ENCODE measurements around the gene FAXDC2. TPM values are rescaled to one million over a fixed set of nuclear protein-coding genes. Genes with fewer than 3 reads are reported as not detected.

Gene FAXDC2
- total and polyA plus RNA-seq, 10 of the 15 experiments (the other 5 are each of a cell fraction or from before 2014, with no cell fraction given): 0.13 to 1.8 (median 0.35) TPM

DNA sequence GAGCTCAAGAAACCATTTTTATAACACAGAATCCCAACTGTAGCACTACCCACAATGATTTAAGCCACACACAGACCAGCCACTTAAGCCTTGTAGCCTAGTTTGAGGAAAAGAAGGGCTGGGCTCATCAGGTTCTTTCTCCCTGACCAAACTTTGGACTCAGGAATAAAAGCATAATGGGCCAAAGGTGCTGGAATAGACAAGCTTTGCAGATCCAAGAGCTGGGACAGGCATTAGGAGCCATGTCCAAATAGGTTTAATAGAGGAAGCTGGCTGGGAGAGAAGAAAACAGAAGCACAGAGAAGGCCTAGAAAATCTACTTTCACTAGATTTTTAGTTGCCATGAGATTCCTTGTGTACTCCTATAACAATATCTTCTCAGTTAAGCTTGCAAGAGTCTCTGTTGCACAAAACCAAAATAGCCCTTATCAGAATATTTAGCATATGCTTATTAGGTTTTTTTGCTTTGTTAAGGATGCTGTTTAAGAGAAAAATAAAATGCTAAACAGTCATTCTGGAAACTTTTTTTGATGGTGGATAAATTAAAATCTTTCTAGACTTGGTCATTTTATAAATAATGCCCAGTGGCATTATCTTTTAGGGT lies 46.3 kb upstream of the FAXDC2 start:
- Histone ChIP-seq H3K4me2 (ENCODE audit: control insufficient read depth, insufficient read depth) (no peak overlapping the region), H3K4me3 (no peak overlapping the region), H3K36me3 (ENCODE audit: control insufficient read depth in 2 of 2, insufficient read depth in 2 of 2, low read length in 1 of 2) (peaks cover 10 to 20% of the 10 kb centered on the region in 2 experiments), H3K27me3 (replicated peaks in 1 of 2; ENCODE audit: control insufficient read depth in 2 of 2, insufficient read depth in 2 of 2, low read length in 1 of 2) (no peaks in the 10 kb centered on the region), H3K79me2 (ENCODE audit: control insufficient read depth, insufficient read depth, low read length) (no peaks in the 10 kb centered on the region), H4K20me1 (ENCODE audit: control insufficient read depth, insufficient read depth) (no peaks in the 10 kb centered on the region), H2AFZ (ENCODE audit: control insufficient read depth, low read depth, low read length) (no peak overlapping the region), H3K9me3 (replicated peaks; ENCODE audit: control insufficient read depth, insufficient read depth, low read length) (no peaks in the 10 kb centered on the region), H3K27ac (ENCODE audit: control insufficient read depth, insufficient read depth) (no peak overlapping the region), H3K9ac (ENCODE audit: control insufficient read depth, insufficient read depth, low read length) (no peak overlapping the region), H3K4me1 (ENCODE audit: control insufficient read depth, insufficient read depth, low read length) (no peaks in the 10 kb centered on the region)
- ATAC-seq: no peak
- intact Hi-C loops (cut with micrococcal nuclease; ENCODE audit: unreplicated experiment) (no loop called here), in situ Hi-C loops (cut with MboI) (no loop called here)
- FAIRE-seq: no peak
- DNase-seq (ENCODE audit: low read depth, low spot score): no peak
- RAD21 ChIA-PET (ENCODE audit: unreplicated experiment): no interaction called here
- TF ChIP-seq ZNF274 (IDR thresholded peaks at IDR 0.05; ENCODE audit: insufficient read depth, insufficient read length) (no peak), ZNF24 (IDR thresholded peaks at IDR 0.05) (no peak)
- POLR2A ChIA-PET: no interaction called here
- CTCF ChIA-PET: interaction anchor here (0.7 to 1.0 kb wide), 3 partner anchors 15 to 249 kb away, joined by 3 to 5 read pairs (median 3); no protein-coding TSS in a partner anchor
- no TSS peak for BruUV-seq (replicated peaks)
- SMC1A ChIA-PET (ENCODE audit: uncharacterized antibody, unreplicated experiment): interaction anchor here (0.5 to 1.2 kb wide), 2 partner anchors 11 to 162 kb away, joined by 3 to 5 read pairs; no protein-coding TSS in a partner anchor

DNA sequence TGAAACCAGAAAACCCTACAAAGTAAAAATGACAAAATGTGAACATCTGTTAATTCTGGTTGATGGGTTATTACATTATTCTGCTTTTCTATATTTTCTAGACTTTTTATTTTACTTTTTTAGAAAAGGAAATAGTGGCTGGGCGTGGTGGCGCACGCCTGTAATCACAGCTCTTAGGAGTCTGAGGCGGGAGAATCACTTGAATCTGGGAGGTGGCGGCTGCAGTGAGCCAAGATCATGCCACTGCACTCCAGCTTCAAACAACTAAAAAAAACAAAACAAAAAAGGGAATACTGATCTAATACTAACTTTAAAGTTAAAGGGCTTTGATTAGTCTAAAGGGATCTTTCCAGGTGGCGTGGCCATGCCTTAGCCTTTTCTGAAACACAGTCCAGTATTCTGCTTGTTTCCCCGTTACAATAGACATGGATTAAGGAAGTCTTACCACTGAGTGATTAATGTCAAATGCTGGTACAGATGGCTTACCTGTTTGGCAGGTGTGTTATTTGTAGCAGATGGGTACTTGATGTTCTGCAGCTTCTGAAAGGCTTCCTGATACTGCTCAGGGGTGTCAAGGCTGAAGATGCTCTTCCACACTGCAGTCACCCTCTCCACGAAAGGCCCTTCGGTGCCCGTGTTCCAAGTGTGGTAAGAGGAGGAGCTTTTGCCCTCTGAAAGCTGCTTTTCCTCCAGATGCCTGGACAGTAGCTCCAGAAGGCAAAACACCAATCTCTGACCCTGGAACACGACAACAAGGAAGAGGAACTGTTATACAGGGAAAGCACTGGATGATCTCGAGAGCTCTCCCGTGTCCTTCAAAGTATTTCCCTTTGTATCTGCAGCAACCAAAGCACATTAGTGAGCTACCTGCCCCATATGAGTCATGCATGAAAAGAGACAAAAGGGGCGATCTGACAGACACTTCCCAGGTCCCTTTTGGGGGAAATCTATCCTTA lies 45.5 kb upstream of the FAXDC2 start:
- DNase-seq (ENCODE audit: low read depth, low spot score): no peak
- H3K27ac ChIP-seq (ENCODE audit: control insufficient read depth, insufficient read depth): no peak overlapping the region
- TF ChIP-seq BCL11A (IDR thresholded peaks at IDR 0.05; ENCODE audit: low read depth, low read length) (no peak), YY1 (IDR thresholded peaks at IDR 0.05; ENCODE audit: low read depth, low read length) (no peak), CHD4 (IDR thresholded peaks at IDR 0.05) (no peak), ZNF622 (IDR thresholded peaks at IDR 0.05) (no peak), BRCA1 (IDR thresholded peaks at IDR 0.05; ENCODE audit: low read depth, low read length) (no peak)
- TF ChIP-seq, protein P1, sequence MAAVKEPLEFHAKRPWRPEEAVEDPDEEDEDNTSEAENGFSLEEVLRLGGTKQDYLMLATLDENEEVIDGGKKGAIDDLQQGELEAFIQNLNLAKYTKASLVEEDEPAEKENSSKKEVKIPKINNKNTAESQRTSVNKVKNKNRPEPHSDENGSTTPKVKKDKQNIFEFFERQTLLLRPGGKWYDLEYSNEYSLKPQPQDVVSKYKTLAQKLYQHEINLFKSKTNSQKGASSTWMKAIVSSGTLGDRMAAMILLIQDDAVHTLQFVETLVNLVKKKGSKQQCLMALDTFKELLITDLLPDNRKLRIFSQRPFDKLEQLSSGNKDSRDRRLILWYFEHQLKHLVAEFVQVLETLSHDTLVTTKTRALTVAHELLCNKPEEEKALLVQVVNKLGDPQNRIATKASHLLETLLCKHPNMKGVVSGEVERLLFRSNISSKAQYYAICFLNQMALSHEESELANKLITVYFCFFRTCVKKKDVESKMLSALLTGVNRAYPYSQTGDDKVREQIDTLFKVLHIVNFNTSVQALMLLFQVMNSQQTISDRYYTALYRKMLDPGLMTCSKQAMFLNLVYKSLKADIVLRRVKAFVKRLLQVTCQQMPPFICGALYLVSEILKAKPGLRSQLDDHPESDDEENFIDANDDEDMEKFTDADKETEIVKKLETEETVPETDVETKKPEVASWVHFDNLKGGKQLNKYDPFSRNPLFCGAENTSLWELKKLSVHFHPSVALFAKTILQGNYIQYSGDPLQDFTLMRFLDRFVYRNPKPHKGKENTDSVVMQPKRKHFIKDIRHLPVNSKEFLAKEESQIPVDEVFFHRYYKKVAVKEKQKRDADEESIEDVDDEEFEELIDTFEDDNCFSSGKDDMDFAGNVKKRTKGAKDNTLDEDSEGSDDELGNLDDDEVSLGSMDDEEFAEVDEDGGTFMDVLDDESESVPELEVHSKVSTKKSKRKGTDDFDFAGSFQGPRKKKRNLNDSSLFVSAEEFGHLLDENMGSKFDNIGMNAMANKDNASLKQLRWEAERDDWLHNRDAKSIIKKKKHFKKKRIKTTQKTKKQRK (IDR thresholded peaks at IDR 0.05; ENCODE audit: low read depth, low read length): no peak
- TF ChIP-seq, protein P2, sequence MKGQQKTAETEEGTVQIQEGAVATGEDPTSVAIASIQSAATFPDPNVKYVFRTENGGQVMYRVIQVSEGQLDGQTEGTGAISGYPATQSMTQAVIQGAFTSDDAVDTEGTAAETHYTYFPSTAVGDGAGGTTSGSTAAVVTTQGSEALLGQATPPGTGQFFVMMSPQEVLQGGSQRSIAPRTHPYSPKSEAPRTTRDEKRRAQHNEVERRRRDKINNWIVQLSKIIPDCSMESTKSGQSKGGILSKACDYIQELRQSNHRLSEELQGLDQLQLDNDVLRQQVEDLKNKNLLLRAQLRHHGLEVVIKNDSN (IDR thresholded peaks at IDR 0.05; ENCODE audit: borderline replicate concordance, extremely low read length, insufficient read depth, low read depth, low read length): no peak
- TF ChIP-seq, protein P3, sequence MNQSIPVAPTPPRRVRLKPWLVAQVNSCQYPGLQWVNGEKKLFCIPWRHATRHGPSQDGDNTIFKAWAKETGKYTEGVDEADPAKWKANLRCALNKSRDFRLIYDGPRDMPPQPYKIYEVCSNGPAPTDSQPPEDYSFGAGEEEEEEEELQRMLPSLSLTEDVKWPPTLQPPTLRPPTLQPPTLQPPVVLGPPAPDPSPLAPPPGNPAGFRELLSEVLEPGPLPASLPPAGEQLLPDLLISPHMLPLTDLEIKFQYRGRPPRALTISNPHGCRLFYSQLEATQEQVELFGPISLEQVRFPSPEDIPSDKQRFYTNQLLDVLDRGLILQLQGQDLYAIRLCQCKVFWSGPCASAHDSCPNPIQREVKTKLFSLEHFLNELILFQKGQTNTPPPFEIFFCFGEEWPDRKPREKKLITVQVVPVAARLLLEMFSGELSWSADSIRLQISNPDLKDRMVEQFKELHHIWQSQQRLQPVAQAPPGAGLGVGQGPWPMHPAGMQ (IDR thresholded peaks at IDR 0.05; ENCODE audit: borderline replicate concordance): no peak

More for the DNA sequence above, 45.5 kb upstream of the FAXDC2 start:
- Histone ChIP-seq H3K9me3 (replicated peaks; ENCODE audit: control insufficient read depth, insufficient read depth, low read length) (no peaks in the 10 kb centered on the region), H4K20me1 (ENCODE audit: control insufficient read depth, insufficient read depth) (no peaks in the 10 kb centered on the region), H3K4me1 (ENCODE audit: control insufficient read depth, insufficient read depth, low read length) (no peaks in the 10 kb centered on the region), H3K27me3 (replicated peaks in 1 of 2; ENCODE audit: control insufficient read depth in 2 of 2, insufficient read depth in 2 of 2, low read length in 1 of 2) (no peaks in the 10 kb centered on the region), H3K4me3 (no peak overlapping the region), H2AFZ (ENCODE audit: control insufficient read depth, low read depth, low read length) (no peak overlapping the region), H3K79me2 (ENCODE audit: control insufficient read depth, insufficient read depth, low read length) (no peaks in the 10 kb centered on the region), H3K4me2 (ENCODE audit: control insufficient read depth, insufficient read depth) (no peak overlapping the region), H3K36me3 (ENCODE audit: control insufficient read depth in 2 of 2, insufficient read depth in 2 of 2, low read length in 1 of 2) (peaks cover 16 to 25% of the 10 kb centered on the region in 2 experiments), H3K9ac (ENCODE audit: control insufficient read depth, insufficient read depth, low read length) (no peak overlapping the region)
- POLR2A ChIA-PET: no interaction called here
- intact Hi-C loops (cut with micrococcal nuclease; ENCODE audit: unreplicated experiment): no loop called here
- in situ Hi-C loops (cut with MboI): no loop called here
- SMC1A ChIA-PET (ENCODE audit: uncharacterized antibody, unreplicated experiment): interaction anchor here (0.5 to 1.2 kb wide), 2 partner anchors 12 to 162 kb away, joined by 3 to 5 read pairs; no protein-coding TSS in a partner anchor
- ATAC-seq (no peak), FAIRE-seq (no peak)
- no TSS peak for BruUV-seq (replicated peaks)
- CTCF ChIA-PET: interaction anchor here (0.7 to 1.0 kb wide), 3 partner anchors 14 to 249 kb away, joined by 3 to 5 read pairs (median 3); no protein-coding TSS in a partner anchor
- 89% methylated on average over 14 of the region's 14 CpGs for WGBS (ENCODE audit: insufficient coverage, insufficient replicate concordance, low lambda C conversion rate, missing lambda C conversion rate)
- RAD21 ChIA-PET (ENCODE audit: unreplicated experiment): no interaction called here
